Fibroblast of lung (primary cell): ENCODE data around the gene IL10.

ENCODE experiments used
- EZH2 ChIP-seq: IDR thresholded peaks from 2 replicates; pipeline ENCODE4 v1.5.1; 2012; ENCODE audit warnings: low read length, control low read depth, mild to moderate bottlenecking; ENCODE audit errors: missing control alignments
- TF ChIP-seq, protein P1 (sequence below), 2 donors: IDR thresholded peaks in 1 of 2; conservative IDR thresholded peaks in 1 of 2; 1 replicate in 1 of 2; 2 replicates in 1 of 2; pipeline ENCODE4 v1.5.1; 2011 to 2012; ENCODE audit warnings: low read length in 2 of 2, control low read depth in 1 of 2, inconsistent platforms in 1 of 2, low read depth in 1 of 2, mild to moderate bottlenecking in 1 of 2

DNA sequence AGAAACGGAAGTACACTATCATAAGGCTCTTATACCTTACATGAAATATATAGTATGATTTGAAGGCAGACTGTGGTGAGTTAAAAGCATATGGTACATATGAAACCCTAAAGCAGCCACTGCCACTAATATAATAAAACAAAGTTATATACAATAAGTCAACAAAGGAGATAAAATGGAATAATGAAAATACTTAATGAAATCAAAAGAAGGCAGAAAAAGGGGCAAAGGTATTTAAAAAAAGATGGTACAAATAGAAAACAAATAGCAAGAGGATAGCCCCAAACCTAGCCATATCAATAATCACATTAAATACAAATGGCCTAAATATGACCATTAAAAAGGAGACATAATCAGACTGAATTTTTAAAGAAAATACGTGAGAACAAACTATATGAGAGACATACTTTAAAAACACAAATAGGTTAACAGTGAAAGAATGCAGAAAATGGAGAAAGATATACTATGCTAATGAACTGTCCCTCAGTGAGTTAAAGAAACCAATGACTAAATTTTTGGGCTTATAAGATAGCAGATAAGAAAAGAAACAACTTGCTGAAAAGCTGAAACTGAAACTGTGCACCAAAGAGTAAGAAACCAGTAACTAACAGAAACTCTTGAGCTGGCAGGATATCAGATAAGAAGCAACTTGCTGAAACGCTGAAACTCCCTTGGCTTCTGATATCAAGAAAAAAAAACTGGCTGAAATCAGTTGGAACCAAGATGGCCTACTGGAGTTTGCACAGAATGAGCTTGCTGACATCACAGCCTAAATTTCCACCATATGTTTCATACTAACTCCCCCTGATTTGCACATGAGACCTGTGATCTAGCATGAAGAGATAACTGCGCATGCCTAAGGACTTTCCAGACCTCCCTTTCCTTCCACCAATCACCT, 44.3 kb upstream of the IL10 start:
- TF ChIP-seq, protein P1, sequence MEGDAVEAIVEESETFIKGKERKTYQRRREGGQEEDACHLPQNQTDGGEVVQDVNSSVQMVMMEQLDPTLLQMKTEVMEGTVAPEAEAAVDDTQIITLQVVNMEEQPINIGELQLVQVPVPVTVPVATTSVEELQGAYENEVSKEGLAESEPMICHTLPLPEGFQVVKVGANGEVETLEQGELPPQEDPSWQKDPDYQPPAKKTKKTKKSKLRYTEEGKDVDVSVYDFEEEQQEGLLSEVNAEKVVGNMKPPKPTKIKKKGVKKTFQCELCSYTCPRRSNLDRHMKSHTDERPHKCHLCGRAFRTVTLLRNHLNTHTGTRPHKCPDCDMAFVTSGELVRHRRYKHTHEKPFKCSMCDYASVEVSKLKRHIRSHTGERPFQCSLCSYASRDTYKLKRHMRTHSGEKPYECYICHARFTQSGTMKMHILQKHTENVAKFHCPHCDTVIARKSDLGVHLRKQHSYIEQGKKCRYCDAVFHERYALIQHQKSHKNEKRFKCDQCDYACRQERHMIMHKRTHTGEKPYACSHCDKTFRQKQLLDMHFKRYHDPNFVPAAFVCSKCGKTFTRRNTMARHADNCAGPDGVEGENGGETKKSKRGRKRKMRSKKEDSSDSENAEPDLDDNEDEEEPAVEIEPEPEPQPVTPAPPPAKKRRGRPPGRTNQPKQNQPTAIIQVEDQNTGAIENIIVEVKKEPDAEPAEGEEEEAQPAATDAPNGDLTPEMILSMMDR (conservative IDR thresholded peaks at IDR 0.05 in 1 of 2, IDR thresholded peaks at IDR 0.05 in 1 of 2; ENCODE audit: low read depth in 1 of 2, low read length in 2 of 2), result no peak
- TF ChIP-seq EZH2, result no peak
